ENCODE results near the gene MOAP1. TPM values are rescaled to one million over a fixed set of nuclear protein-coding genes. Genes with fewer than 3 reads are reported as not detected.
"Not testable (repeated sequence)": the region's sequence is repeated elsewhere in the genome, so short reads cannot be mapped to it uniquely, and the experiment has no call there.

Gene MOAP1
- total RNA-seq, 2 donors from 2014 or later, result 33.1 to 41.6 TPM

DNA sequence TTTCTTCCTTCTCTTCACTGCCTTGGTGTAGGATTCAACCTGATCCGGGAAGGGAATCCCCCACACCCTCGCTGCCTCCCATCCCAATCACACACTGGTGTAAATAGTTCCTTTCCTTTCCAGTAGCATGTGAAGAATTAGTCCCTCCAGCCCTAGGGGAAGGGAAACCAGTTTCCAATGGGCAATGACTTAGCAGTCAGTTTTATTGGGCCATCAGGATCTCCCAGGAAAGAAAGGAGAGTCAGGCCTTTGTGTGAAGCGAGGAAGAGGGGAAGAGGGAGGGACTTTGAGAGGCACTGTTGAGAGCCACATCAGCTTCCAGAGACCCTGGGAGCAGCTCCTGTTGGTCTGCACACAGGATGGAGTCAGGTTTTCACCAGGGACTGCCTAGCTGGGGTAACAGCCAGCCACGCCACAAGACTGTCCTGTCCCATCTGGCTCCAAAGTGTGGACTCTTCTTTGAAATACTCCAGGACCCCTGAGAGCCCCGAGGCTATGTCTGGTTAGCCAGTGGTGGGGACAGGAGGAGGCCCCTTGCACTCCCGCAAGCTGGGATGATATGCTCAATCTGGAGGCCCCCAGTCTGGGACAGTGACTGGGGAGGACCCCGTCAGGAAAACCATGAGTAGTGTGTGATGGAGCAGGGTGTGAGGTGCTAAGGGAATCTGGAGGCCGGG lies 27.9 kb downstream of the MOAP1 start:
- intact Hi-C loops (cut with DNase I), result no loop called here
- DNase-seq (no peak), ATAC-seq (no peak)

DNA sequence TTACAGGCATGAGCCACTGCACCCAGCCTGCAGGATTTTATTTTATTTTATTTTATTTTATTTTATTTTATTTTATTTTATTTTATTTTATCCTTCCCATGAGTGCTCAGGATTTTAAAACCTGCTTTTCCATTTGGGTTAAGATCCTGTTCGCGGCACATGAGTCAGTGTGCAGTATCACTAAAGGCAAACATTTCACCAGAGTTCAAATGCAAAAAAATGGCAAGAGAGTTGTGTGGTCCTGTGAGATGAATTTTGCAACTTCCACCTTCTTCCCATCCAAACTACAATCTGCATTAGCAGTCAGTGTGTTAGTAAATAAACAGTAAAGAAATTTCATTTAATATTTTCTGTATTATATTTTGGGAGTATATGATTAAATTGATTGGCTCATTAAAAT lies 29.0 kb downstream of the MOAP1 start:
- no peak for ATAC-seq
- intact Hi-C loops (cut with DNase I), result no loop called here
- DNase-seq, result no peak

DNA sequence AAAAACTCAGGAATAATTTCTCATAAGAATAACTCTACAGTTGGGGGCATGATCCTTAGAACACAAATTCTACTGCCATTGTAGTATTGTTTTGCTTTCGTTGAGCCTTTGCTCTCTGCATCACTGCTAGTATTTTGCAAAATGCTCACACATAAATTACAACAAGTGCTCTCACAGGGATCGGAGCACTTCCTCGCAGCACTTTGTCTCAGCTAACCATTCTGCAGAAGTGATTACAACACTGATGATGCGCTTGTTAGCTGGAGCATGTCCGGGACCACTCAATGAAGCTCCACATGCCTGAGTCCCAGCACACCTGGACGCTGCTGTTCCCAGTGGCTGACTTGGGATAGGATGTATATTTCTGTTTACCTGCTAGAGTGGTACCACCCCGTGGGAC lies 31.6 kb downstream of the MOAP1 start:
- DNase-seq (no peak), ATAC-seq (no peak)
- intact Hi-C loops (cut with DNase I), result no loop called here

- DNase-seq (no peak), ATAC-seq (peak in 1 of 2 donors; percentile 32)
- intact Hi-C loops (cut with DNase I), result no loop called here
Observed at GRCh38 chr14:93150227-93151208, 34.2 kb downstream of the MOAP1 start.

- ATAC-seq (no peak), DNase-seq (no peak)
- intact Hi-C loops (cut with DNase I), result no loop called here
Observed at GRCh38 chr14:93148979-93149378, 35.7 kb downstream of the MOAP1 start.

GRCh38 chr14:93146119-93146518 lies 38.6 kb downstream of the MOAP1 start:
- ATAC-seq, result no peak
- no peak for DNase-seq
- intact Hi-C loops (cut with DNase I), result no loop called here

- DNase-seq (no peak), ATAC-seq (no peak)
- intact Hi-C loops (cut with DNase I), result no loop called here
Observed at GRCh38 chr14:93142854-93143652, 41.6 kb downstream of the MOAP1 start.

- intact Hi-C loops (cut with DNase I), result loop anchor here in 1 of 2 donors (5.0 kb wide), 1 partner anchor 186 kb away; no protein-coding TSS in a partner anchor
- DNase-seq (peak; percentile 51), ATAC-seq (peak; percentile 60 to 71)
Observed at GRCh38 chr14:93137864-93138263, 46.8 kb downstream of the MOAP1 start.

DNA sequence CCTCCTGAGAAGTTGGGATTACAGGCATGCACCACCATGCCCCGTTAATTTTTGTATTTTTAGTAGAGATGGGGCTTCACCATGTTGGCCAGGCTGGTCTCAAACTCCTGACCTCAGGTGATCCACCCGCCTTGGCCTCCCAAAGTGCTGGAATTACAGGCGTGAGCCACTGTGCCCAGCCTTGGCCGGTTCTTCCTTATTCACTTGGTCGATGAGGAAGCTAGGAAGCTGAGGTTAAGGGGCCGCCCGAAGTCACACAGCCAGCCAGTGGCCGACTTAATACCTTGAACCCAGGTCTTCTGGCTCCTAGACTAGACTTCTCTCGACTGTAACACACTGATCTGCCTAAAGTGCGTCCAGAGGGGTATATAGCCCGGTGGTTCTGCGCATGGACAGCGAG lies 48.2 kb downstream of the MOAP1 start:
- not testable (repeated sequence) for ATAC-seq, DNase-seq
- intact Hi-C loops (cut with DNase I), result loop anchor here in 1 of 2 donors (5.0 kb wide), 1 partner anchor 184 kb away; no protein-coding TSS in a partner anchor

DNA sequence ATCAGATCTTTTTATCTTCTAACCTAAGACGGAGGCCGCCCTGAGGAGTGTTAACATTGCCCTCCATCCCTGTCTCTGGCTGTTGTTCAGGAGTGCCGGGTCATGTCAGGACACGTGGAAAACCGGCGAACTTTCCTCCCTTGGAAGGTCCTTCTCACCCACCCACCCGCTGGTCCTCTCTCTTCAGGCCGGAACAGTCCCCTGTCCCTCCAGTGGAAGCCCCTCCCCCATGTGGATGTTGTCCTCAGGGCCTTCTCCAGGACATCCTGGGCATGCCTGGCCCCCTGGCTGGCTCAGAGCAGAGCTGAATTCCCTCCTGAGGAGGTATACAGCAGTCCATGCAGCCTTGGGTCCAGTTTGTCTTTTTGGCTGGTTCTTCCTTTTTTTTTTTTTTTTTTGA lies 48.7 kb downstream of the MOAP1 start:
- ATAC-seq, result no peak
- DNase-seq, result no peak
- intact Hi-C loops (cut with DNase I), result loop anchor here in 1 of 2 donors (5.0 kb wide), 1 partner anchor 184 kb away; no protein-coding TSS in a partner anchor

GRCh38 chr14:93135399-93135798 lies 49.3 kb downstream of the MOAP1 start:
- ATAC-seq (no peak), DNase-seq (no peak)
- intact Hi-C loops (cut with DNase I), result loop anchor here in 1 of 2 donors (5.0 kb wide), 1 partner anchor 183 kb away; no protein-coding TSS in a partner anchor

DNA sequence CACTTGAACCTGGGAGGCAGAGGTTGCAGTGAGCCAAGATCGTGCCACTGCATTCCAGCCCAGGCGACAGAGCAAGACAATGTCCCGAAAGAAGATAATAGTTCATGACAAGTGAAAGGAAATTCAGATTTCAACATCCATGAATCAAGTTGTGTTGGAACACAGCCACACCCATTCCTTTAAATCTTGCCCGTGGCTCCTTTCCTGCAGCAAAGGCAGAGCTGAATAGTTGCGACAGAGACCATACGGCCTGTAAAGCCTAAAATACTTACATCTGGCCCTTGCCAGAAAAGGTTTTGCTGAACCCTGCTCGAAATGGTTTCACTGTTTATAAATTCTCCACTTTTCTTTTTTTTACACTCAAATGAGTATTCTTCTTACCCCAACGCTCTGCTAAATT lies 51.2 kb downstream of the MOAP1 start:
- intact Hi-C loops (cut with DNase I), result no loop called here
- DNase-seq (no peak), ATAC-seq (peak in 1 of 2 donors; percentile 21)

DNA sequence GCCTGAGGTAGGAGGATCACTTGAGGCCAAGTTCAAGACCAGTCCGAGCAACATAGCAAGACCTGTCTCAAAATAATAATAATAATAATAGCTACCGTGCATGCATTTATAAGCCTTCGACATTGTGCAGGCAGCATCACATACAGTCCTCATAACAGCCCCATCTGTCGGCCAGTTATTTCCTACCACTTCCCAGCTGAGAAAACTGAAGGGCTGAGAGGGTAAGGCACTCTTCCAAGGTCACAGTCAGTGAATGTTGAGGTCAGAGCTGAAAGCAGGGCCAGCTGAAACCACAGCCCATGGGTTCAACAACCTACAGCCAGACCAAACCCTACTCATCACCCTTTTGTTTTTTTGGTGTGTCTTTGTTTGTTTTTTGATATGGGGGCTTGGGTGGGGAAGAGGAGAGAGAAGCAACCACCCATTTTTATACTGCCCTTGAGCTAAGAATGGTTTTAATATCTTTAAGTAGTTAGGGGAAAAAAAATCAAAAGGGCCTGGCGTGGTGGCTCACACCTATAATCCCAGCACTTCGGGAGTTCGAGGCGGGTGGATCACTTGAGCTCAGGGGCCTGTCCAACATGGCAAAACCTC lies 52.1 kb downstream of the MOAP1 start:
- ATAC-seq (peak; percentile 42 to 84), DNase-seq (no peak)
- intact Hi-C loops (cut with DNase I), result no loop called here

Other genes starting within 250 kb of the MOAP1 start
- 10 to 100 TPM; 92.0 to 99.9 TPM for gene ITPK1, start 69.0 kb downstream of the MOAP1 start, total RNA-seq
- gene LYSET, start 420 bp upstream of the MOAP1 start, total RNA-seq, result 10 to 100 TPM; 17.6 to 20.8 TPM
- 10 to 100 TPM in 1 of 2 donors, 1 to 10 TPM in 1; 9.8 to 12.1 TPM for gene GON7, start 22.2 kb upstream of the MOAP1 start, total RNA-seq
- gene UBR7, start 22.4 kb upstream of the MOAP1 start, total RNA-seq, result 10 to 100 TPM; 17.6 to 20.5 TPM
- gene BTBD7, start 148.1 kb upstream of the MOAP1 start, total RNA-seq, result 10 to 100 TPM; 24.4 to 25.1 TPM
- gene COX8C, start 162.3 kb upstream of the MOAP1 start, total RNA-seq, result not detected
- under 1 TPM; 0.18 to 0.21 TPM for gene UNC79, start 246.0 kb upstream of the MOAP1 start, total RNA-seq

Measured in left cardiac atrium (tissue), 4 donors.